GM12878 (cell line): Measurements from ENCODE around the gene SLC35D2. TPM values are rescaled to one million over a fixed set of nuclear protein-coding genes. Genes with fewer than 3 reads are reported as not detected.

Experiments
- EGR1 ChIP-seq, 2 experiments: IDR thresholded peaks; 1 replicate in 1 of 2; 2 replicates in 1 of 2; pipeline ENCODE4 v1.6.1; 2011 to 2012; ENCODE audit warnings: low read depth in 2 of 2, low read length in 2 of 2, borderline replicate concordance in 1 of 2, mild to moderate bottlenecking in 1 of 2, moderate library complexity in 1 of 2
- FOXM1 ChIP-seq: IDR thresholded peaks from 2 replicates; pipeline ENCODE4 v1.6.1; 2012; ENCODE audit warnings: low read depth, mild to moderate bottlenecking, inconsistent platforms, low read length, moderate library complexity
- HDAC2 ChIP-seq: fragments of 200-600 bp; sonication (generic); IDR thresholded peaks from 2 replicates; pipeline ENCODE4 v1.6.1; 2017
- KLF5 ChIP-seq: fragments of 450-650 bp; IDR thresholded peaks from 2 replicates; pipeline ENCODE4 v1.6.1; 2014; ENCODE audit warnings: mild to moderate bottlenecking; ENCODE audit not compliant: partially characterized antibody
- NFXL1 ChIP-seq: fragments of 450-650 bp; IDR thresholded peaks from 2 replicates; pipeline ENCODE4 v1.6.1; 2017; ENCODE audit warnings: antibody characterized with exemption, mild to moderate bottlenecking, borderline replicate concordance
- NR2C2 ChIP-seq: IDR thresholded peaks from 2 replicates; pipeline ENCODE4 v1.6.1; 2011; ENCODE audit warnings: borderline replicate concordance, low read depth; ENCODE audit not compliant: control insufficient read depth, insufficient read length
- PML ChIP-seq: IDR thresholded peaks from 2 replicates; pipeline ENCODE4 v1.6.1; 2012; ENCODE audit warnings: low read length, inconsistent platforms
- RELA ChIP-seq: fragments of 450-650 bp; IDR thresholded peaks from 2 replicates; pipeline ENCODE4 v1.8.0; 2014; ENCODE audit warnings: borderline replicate concordance; ENCODE audit not compliant: partially characterized antibody
- RFX5 ChIP-seq: IDR thresholded peaks from 2 replicates; pipeline ENCODE4 v1.6.1; 2011; ENCODE audit warnings: low read depth, low read length, improper control_type of control experiment
- SIN3A ChIP-seq: IDR thresholded peaks from 2 replicates; pipeline ENCODE4 v1.6.1; 2012; ENCODE audit warnings: low read depth, low read length, improper control_type of control experiment
- SPI1 ChIP-seq: IDR thresholded peaks from 2 replicates; pipeline ENCODE4 v1.6.1; 2011; ENCODE audit warnings: low read depth, mild to moderate bottlenecking, low read length, moderate library complexity, borderline replicate concordance; ENCODE audit not compliant: insufficient read depth
- WRNIP1 ChIP-seq: IDR thresholded peaks from 2 replicates; pipeline ENCODE4 v1.6.1; 2011; ENCODE audit warnings: low read depth, low read length, improper control_type of control experiment, borderline replicate concordance
- YBX1 ChIP-seq: fragments of 450-650 bp; IDR thresholded peaks from 2 replicates; pipeline ENCODE4 v1.6.1; 2016; ENCODE audit warnings: antibody characterized with exemption
- ZBED1 ChIP-seq: IDR thresholded peaks from 2 replicates; pipeline ENCODE4 v1.6.1; 2016; ENCODE audit warnings: borderline replicate concordance
- polyA plus RNA-seq, 11 experiments: library from polyadenylated mRNA; depleted of rRNA in 4 of 11; unstranded in 6 of 11; stranded (reverse) in 5 of 11; fragments of >200 nt; fragmentation: Nextera tagmentation in 4 of 11; fragmentation: Illumina TruSeq in 1 of 11; extraction: Ambion mirVana in 4 of 11; extraction: Trizol in 1 of 11; gene quantifications; 1 replicate in 1 of 11; 2 replicates in 10 of 11; pipeline versions ENCODE4 v1.2.1 to v1.2.3, GENCODE V29; 2011 to 2016; ENCODE audit warnings: inconsistent platforms in 2 of 11, missing spikeins in 2 of 11, low read depth in 1 of 11
- total RNA-seq, 4 experiments: library from RNA; depleted of rRNA in 3 of 4; stranded (reverse); fragments of >200 nt in 3 of 4; fragmentation: Illumina TruSeq in 1 of 4; extraction: Trizol in 1 of 4; gene quantifications; 2 replicates each; pipeline versions ENCODE4 v1.2.1 to v1.2.3, GENCODE V29; 2013 to 2021
- TF ChIP-seq, protein P1 (sequence below): fragments of 450-650 bp; IDR thresholded peaks from 2 replicates; pipeline ENCODE4 v1.6.1; 2018; ENCODE audit warnings: mild to moderate bottlenecking, low read depth, moderate library complexity; ENCODE audit not compliant: partially characterized antibody
- TF ChIP-seq, protein P2 (sequence below): fragments of 450-650 bp; IDR thresholded peaks from 2 replicates; pipeline ENCODE4 v1.6.1; 2017; ENCODE audit warnings: mild to moderate bottlenecking, moderate library complexity
- TF ChIP-seq, protein P3 (sequence below): IDR thresholded peaks from 2 replicates; pipeline ENCODE4 v1.6.1; 2011; ENCODE audit warnings: borderline replicate concordance, low read depth, mild to moderate bottlenecking, moderate library complexity, mixed read lengths, low read length; ENCODE audit not compliant: insufficient read depth; ENCODE audit errors: extremely low read length
- TF ChIP-seq, protein P4 (sequence below): IDR thresholded peaks from 2 replicates; pipeline ENCODE4 v1.6.1; 2012; ENCODE audit warnings: low read depth, low read length, improper control_type of control experiment

Gene SLC35D2
- total and polyA plus RNA-seq, 10 of the 15 experiments (the other 5 are each of a cell fraction or from before 2014, with no cell fraction given), result 0.64 to 6.3 (median 3.5) TPM

DNA sequence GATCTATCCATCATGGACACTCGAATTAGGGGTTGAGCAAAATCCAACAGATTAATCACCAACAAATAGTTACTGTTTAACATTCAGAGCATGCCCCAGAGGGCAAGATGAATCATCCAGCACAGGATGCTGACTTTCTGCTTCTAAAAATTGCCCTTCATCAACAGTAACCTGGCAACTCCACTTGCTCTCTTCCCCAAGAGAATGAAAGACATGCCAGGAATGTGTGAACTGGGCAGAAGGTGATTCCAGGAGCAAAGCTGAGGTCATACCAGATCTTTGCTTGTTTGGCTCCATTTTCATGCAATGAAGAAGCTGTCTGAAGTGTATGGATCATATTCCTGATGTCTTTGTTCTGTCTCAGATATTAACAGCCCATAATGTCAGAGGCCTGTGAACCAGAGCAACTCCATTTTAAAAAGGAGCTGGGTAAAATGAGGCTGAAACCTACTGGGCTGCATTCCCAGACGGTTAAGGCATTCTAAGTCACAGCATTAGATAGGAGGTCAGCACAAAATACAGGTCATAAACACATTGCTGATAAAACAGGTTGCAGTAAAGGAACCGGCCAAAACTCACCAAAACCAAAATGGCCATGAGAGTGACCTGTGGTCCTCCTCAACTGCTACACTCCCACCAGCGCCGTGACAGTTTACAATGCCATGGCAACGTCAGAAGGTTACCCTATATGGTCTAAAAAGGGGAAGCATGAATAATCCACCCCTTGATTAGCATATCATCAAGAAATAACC, 37.1 kb upstream of the SLC35D2 start (continued):
- TF ChIP-seq, protein P1, sequence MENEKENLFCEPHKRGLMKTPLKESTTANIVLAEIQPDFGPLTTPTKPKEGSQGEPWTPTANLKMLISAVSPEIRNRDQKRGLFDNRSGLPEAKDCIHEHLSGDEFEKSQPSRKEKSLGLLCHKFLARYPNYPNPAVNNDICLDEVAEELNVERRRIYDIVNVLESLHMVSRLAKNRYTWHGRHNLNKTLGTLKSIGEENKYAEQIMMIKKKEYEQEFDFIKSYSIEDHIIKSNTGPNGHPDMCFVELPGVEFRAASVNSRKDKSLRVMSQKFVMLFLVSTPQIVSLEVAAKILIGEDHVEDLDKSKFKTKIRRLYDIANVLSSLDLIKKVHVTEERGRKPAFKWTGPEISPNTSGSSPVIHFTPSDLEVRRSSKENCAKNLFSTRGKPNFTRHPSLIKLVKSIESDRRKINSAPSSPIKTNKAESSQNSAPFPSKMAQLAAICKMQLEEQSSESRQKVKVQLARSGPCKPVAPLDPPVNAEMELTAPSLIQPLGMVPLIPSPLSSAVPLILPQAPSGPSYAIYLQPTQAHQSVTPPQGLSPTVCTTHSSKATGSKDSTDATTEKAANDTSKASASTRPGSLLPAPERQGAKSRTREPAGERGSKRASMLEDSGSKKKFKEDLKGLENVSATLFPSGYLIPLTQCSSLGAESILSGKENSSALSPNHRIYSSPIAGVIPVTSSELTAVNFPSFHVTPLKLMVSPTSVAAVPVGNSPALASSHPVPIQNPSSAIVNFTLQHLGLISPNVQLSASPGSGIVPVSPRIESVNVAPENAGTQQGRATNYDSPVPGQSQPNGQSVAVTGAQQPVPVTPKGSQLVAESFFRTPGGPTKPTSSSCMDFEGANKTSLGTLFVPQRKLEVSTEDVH, result no peak
- no peak for TF ChIP-seq SIN3A
- no peak for TF ChIP-seq NR2C2
- no peak for TF ChIP-seq SPI1
- TF ChIP-seq NFXL1, result no peak
- no peak for TF ChIP-seq RELA
- TF ChIP-seq, protein P2, sequence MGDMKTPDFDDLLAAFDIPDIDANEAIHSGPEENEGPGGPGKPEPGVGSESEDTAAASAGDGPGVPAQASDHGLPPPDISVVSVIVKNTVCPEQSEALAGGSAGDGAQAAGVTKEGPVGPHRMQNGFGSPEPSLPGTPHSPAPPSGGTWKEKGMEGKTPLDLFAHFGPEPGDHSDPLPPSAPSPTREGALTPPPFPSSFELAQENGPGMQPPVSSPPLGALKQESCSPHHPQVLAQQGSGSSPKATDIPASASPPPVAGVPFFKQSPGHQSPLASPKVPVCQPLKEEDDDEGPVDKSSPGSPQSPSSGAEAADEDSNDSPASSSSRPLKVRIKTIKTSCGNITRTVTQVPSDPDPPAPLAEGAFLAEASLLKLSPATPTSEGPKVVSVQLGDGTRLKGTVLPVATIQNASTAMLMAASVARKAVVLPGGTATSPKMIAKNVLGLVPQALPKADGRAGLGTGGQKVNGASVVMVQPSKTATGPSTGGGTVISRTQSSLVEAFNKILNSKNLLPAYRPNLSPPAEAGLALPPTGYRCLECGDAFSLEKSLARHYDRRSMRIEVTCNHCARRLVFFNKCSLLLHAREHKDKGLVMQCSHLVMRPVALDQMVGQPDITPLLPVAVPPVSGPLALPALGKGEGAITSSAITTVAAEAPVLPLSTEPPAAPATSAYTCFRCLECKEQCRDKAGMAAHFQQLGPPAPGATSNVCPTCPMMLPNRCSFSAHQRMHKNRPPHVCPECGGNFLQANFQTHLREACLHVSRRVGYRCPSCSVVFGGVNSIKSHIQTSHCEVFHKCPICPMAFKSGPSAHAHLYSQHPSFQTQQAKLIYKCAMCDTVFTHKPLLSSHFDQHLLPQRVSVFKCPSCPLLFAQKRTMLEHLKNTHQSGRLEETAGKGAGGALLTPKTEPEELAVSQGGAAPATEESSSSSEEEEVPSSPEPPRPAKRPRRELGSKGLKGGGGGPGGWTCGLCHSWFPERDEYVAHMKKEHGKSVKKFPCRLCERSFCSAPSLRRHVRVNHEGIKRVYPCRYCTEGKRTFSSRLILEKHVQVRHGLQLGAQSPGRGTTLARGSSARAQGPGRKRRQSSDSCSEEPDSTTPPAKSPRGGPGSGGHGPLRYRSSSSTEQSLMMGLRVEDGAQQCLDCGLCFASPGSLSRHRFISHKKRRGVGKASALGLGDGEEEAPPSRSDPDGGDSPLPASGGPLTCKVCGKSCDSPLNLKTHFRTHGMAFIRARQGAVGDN, result peak; percentile 100
- TF ChIP-seq RFX5, result no peak
- TF ChIP-seq, protein P3, sequence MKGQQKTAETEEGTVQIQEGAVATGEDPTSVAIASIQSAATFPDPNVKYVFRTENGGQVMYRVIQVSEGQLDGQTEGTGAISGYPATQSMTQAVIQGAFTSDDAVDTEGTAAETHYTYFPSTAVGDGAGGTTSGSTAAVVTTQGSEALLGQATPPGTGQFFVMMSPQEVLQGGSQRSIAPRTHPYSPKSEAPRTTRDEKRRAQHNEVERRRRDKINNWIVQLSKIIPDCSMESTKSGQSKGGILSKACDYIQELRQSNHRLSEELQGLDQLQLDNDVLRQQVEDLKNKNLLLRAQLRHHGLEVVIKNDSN, result no peak
- TF ChIP-seq EGR1 (IDR thresholded peaks at IDR 0.05; ENCODE audit: borderline replicate concordance in 1 of 2, low read depth in 2 of 2, low read length in 2 of 2), result no peak
- TF ChIP-seq HDAC2, result no peak
- TF ChIP-seq KLF5, result no peak
- TF ChIP-seq, protein P4, sequence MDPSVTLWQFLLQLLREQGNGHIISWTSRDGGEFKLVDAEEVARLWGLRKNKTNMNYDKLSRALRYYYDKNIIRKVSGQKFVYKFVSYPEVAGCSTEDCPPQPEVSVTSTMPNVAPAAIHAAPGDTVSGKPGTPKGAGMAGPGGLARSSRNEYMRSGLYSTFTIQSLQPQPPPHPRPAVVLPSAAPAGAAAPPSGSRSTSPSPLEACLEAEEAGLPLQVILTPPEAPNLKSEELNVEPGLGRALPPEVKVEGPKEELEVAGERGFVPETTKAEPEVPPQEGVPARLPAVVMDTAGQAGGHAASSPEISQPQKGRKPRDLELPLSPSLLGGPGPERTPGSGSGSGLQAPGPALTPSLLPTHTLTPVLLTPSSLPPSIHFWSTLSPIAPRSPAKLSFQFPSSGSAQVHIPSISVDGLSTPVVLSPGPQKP, result no peak
- TF ChIP-seq FOXM1, result no peak
- no peak for TF ChIP-seq WRNIP1
- TF ChIP-seq ZBED1, result no peak
- TF ChIP-seq YBX1, result no peak
- no peak for TF ChIP-seq PML
